ELR (cell line): ENCODE measurements around the gene KRT14.
"Not testable (repeated sequence)": the region's sequence is repeated elsewhere in the genome, so short reads cannot be mapped to it uniquely, and the experiment has no call there.

Source experiments
- DNase-seq: peaks from one replicate; pipeline ENCODE4 v3.0.0-alpha.2; 2015; ENCODE audit warnings: low read depth

The KRT14 gene

GRCh38 chr17:41586863-41587495 lies at the start of gene KRT14:
KRT14 (minus strand) TSS chr17:41586895; CDS start chr17:41586834, 61 bp downstream.
- DNase-seq, result no peak

DNA sequence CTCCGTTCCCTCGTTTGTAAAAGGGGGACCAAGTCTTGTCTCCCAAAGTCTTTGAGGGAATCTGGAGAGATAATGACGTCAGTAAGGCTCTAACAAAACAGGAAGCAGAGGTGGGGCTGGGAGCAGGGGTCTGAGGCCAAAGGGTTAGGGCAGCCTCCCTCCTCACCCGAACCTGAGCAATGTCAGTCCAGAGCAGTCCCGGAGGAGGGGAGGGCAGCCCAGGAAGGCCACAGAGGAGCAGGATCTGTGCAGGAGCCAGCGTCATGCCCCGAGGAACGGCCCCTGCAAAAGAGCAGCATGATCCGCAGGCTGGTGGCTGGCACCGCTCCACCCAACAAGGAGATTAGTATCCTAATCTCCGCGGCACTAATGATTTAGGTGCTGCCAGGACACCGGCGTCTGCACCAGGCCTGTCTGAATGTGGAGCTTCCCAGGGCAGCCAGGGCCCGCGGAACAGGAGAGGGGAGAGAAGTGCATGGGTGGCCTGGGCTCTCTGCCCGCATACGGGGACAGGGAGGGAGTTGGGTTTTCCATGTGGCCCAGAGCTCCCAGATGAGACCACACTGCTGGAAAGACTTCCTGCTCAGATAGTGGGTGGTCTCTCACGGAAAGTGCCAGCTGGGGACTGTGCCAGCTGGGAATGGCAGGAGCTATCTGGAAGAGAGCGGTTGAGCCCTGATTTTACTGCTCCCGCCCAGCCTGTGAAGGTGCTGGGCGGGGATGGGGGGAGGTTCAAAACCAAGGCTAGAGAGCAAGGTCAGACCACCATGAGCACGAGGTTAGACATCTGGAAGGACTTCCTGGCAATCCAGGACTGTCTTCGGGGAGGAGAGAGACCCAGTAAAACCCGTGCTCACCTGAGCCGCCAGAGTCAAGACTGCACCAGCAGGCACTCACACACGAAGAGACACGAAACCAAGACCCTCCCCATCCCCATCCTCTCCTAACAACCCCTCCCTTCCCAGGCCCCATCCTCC lies 48.7 kb upstream of the KRT14 start:
- no peak for DNase-seq

DNA sequence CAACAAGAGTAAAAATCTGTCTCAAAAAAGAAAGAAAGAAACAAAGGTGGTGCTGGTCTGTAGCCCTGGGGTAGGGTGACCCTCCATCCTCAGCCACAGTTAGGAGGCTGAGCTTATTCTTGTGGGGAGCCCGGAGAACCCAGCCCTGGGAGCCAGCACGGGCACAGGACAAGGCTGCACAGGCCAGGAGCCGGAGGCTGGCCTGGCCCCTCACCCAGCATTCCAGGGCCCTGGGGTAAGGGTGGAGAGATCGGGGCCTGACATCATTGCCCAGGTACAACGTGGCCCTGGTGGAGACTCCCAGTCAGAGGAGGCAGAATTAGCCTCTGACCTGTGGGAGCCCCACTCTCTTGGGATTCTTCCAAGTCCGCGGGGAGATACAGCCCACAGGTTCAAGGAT lies 47.9 kb upstream of the KRT14 start:
- DNase-seq, result no peak

DNA sequence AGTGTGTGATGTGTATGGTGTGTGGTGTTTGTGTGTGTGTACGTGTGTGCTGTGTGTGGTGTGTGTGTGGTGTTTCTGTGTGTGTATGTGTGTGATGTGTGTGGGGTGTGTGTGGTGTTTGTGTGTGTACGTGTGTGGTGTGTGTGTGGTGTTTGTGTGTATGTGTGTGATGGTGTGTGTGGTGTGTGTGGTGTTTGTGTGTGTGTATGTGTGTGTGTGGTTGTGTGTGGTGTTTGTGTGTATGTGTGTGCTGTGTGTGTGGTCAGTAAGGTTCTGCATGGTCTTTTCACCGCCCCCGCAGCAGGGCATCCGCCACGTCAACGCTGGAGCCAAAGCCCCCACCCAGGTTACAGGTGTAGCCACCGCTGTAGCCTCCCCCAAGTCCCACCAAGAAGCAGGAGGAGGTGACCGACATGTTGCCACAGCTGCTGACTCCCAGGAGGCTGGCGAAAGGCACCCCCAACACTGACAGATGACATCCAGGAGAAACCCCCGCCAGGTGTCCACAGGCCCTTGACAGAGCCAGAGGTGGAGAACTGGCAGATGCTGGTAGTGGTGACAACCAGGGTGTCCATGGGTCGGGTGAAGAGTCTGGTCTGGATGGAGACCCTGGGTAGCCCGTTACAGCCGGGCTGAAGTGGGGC lies 47.0 kb upstream of the KRT14 start:
- peak; percentile 27 for DNase-seq

DNA sequence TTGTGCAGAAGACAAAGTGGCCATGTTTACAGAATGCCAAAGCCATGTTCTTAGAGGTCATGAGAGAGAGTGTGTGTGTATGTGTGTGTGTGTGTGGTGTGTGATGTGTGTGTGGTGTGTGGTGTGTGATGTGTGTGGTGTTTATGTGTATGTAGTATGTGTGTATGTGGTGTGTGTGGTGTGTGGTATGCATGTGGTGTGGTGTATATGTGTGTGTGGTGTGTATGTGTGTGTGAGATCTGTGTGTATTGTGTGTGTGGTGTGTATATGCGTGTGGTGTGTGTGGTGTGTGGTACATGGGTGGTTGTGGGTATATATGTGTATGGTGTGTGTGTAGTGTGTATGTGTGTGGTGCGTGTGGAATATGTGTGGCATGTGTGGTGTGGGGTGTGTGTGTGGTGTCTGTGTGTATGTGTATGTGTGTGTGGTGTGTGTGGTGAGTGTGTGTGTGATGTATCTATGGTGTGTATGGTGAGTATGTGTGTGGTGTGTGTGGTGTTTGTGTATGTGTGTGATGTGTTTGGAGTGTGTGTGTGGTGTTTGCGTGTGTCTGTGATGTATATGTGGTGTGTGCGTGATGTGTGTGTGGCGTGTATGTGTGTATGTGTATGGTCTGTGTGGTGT lies 45.9 kb upstream of the KRT14 start:
- no peak for DNase-seq

DNA sequence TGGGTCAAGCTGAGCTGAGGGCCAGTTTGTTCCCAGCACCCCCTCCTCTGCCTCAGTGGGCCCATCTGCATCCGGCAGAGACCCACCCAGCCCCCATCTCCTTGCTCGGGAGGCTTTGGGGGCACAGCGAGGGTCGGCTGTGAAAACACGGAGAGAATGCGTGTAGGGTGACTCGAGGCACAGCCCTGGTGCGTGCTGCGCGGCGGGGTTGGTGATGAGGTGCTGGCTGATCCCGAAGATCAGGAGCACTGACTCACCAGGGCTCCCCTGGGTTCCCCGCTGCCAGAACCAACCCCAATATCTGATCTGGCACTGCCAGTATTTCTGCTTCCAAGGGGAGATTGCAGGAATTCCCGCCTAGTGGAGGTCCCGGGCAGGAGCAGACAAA lies 45.2 kb upstream of the KRT14 start:
- DNase-seq, result no peak

- no peak for DNase-seq
These were observed 44.6 kb upstream of the KRT14 start for GRCh38 chr17:41631025-41631897.

GRCh38 chr17:41629826-41630670 lies 43.4 kb upstream of the KRT14 start:
- DNase-seq, result no peak

GRCh38 chr17:41629316-41629715 lies 42.6 kb upstream of the KRT14 start:
- no peak for DNase-seq

DNA sequence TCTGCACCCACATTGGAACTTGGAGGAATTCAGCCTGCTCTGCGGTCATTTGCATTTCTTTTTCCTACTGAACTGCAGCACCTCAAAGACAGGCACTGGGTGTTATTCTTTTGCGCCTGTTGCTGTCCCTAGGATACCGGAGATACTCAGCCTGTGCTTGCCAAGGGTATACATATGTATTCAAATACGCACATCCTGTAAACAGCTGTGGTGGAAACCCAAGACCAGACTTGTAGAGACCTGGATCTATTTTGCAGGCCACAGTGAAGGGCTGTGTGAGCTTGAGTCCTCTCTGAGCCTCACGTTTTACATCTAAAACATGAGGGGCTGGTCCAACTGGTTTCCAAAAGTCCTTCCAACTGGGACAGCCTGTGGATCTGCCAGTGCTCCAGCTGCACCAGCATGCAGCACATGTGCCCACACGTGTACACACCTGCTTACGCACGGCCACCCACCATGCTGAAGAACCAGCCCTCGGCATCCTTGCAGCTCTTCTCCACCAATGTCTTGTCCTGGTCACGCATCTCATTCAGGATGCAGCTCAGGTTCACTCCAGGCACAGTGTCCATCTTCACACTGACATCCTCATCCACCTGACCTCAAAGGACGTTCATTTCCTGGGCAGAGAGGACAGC lies 42.0 kb upstream of the KRT14 start:
- not testable (repeated sequence) for DNase-seq

DNA sequence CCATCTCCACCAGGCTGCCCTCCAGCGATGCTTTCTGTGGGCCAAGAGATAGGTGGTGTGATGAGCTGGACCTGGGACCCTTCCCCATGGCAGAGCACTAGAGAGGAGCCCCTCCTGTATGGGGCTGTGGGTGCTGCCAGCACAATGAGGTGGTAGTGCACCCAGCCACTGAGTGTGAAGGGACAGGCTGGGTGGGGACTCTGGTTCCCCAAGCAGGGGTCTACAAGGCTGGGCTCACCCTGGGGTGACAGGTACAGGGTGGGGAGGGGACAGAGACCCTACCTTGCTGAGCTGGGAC lies 41.3 kb upstream of the KRT14 start:
- not testable (repeated sequence) for DNase-seq

GRCh38 chr17:41627316-41628072 lies 40.8 kb upstream of the KRT14 start:
- DNase-seq, result no peak

GRCh38 chr17:41626914-41627295 lies 40.2 kb upstream of the KRT14 start:
- DNase-seq, result not testable (repeated sequence)

GRCh38 chr17:41626028-41626913 lies 39.6 kb upstream of the KRT14 start:
- not testable (repeated sequence) for DNase-seq

DNA sequence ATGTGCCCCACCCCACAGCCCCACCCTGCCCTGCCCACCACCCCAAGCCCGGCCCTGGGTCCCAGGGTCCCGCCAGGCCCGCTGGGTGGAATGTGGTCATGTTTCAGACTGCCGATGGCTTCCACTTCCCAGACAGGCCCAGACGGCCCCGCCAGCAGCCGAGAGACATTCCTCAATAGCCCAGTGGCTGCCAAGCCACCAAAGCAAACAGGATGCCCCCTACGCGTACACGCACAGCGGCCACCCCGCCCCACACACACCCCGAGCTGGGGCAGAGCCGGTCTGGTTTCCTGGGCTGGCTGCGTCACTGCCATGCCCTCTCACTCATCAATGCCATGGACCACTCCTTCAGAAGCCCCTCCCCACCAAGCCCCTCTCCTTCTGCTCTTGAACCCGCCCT lies 38.9 kb upstream of the KRT14 start:
- no peak for DNase-seq

GRCh38 chr17:41624208-41625101 lies 37.8 kb upstream of the KRT14 start, which contains the start of gene KRT17:
KRT17 (minus strand) TSS chr17:41624575; CDS start chr17:41624509, 66 bp downstream.
- DNase-seq, result no peak
